HG02870 (cell line): ENCODE measurements around the gene POFUT2.
"Not testable (repeated sequence)": the region's sequence is repeated elsewhere in the genome, so short reads cannot be mapped to it uniquely, and the experiment has no call there.

Experiments used
- ATAC-seq: cut with Tn5 transposase; IDR thresholded peaks from one replicate; pipeline ENCODE4 v1.9.1; 2021; ENCODE audit warnings: mild to moderate bottlenecking, moderate library complexity; ENCODE audit not compliant: unreplicated experiment

POFUT2 gene

GRCh38 chr21:45313015-45313414 is 25.3 kb upstream of the POFUT2 start:
- no peak for ATAC-seq

- ATAC-seq: no peak
Measured at GRCh38 chr21:45312296-45312695, 24.6 kb upstream of the POFUT2 start.

GRCh38 chr21:45310459-45310858 is 22.8 kb upstream of the POFUT2 start:
- no peak for ATAC-seq

- ATAC-seq: no peak
Measured at GRCh38 chr21:45309987-45310381, 22.3 kb upstream of the POFUT2 start.

- no peak for ATAC-seq
Measured at GRCh38 chr21:45309069-45309986, 21.6 kb upstream of the POFUT2 start.

- no peak for ATAC-seq
Measured at GRCh38 chr21:45308194-45309068, 20.7 kb upstream of the POFUT2 start.

GRCh38 chr21:45307597-45308158 is 20.0 kb upstream of the POFUT2 start:
- not testable (repeated sequence) for ATAC-seq

- no peak for ATAC-seq
Measured at GRCh38 chr21:45306832-45307571, 19.3 kb upstream of the POFUT2 start.

GRCh38 chr21:45306453-45306831 is 18.7 kb upstream of the POFUT2 start:
- no peak for ATAC-seq

- ATAC-seq: no peak
Measured at GRCh38 chr21:45305836-45306235, 18.1 kb upstream of the POFUT2 start.

- no peak for ATAC-seq
Measured at GRCh38 chr21:45304945-45305344, 17.2 kb upstream of the POFUT2 start.

- no peak for ATAC-seq
Measured at GRCh38 chr21:45304476-45304830, 16.8 kb upstream of the POFUT2 start.

- no peak for ATAC-seq
Measured at GRCh38 chr21:45303751-45304475, 16.2 kb upstream of the POFUT2 start.

- ATAC-seq: no peak
Measured at GRCh38 chr21:45303091-45303615, 15.5 kb upstream of the POFUT2 start.

- no peak for ATAC-seq
Measured at GRCh38 chr21:45302082-45303061, 14.7 kb upstream of the POFUT2 start.

GRCh38 chr21:45301521-45302081 is 13.9 kb upstream of the POFUT2 start:
- no peak for ATAC-seq

- ATAC-seq: no peak
Measured at GRCh38 chr21:45300786-45301520, 13.3 kb upstream of the POFUT2 start.
